ENCODE data around the gene TRIM25. TPM values are rescaled to one million over a fixed set of nuclear protein-coding genes. Genes with fewer than 3 reads are reported as not detected.

The TRIM25 gene
- total RNA-seq, 1 experiment from 2014 or later = 32.5 TPM

- Histone ChIP-seq H3K14ac (ENCODE audit: insufficient read depth, low read length) (no peak overlapping the region), H4K91ac (ENCODE audit: insufficient read length, low read depth, low read length) (no peak overlapping the region), H3K4ac (ENCODE audit: low read depth, low read length) (no peak overlapping the region), H3K9ac (ENCODE audit: extremely low read depth, insufficient read length, low read length) (no peak overlapping the region), H2BK20ac (ENCODE audit: low read depth, low read length, poor library complexity, severe bottlenecking) (no peak overlapping the region), H3K23ac (ENCODE audit: insufficient read length, low read depth, low read length) (no peak overlapping the region), H3K56ac (ENCODE audit: insufficient read length, low read depth, low read length) (no peak overlapping the region), H2BK15ac (ENCODE audit: low read depth, low read length) (no peak overlapping the region), H3K4me1 (ENCODE audit: insufficient read depth, low read length) (no peaks in the 10 kb centered on the region), H3K18ac (ENCODE audit: insufficient read length, low read depth, low read length) (no peak overlapping the region), H2BK12ac (ENCODE audit: insufficient read length, low read depth, low read length) (no peak overlapping the region), H2AK5ac (ENCODE audit: insufficient read length, low read length) (no peak overlapping the region), H3K27ac (ENCODE audit: insufficient read length, low read depth, low read length) (no peak overlapping the region), H2BK5ac (ENCODE audit: insufficient read length, low read length) (no peak overlapping the region), H3K9me3 (ENCODE audit: control insufficient read depth, low read depth, low read length) (no peaks in the 10 kb centered on the region), H3K79me1 (ENCODE audit: insufficient read depth, low read depth, low read length, poor library complexity, severe bottlenecking) (no peaks in the 10 kb centered on the region), H3K4me2 (ENCODE audit: insufficient read depth, insufficient read length, low read length) (no peak overlapping the region), H4K20me1 (ENCODE audit: control insufficient read depth, insufficient read depth, insufficient read length) (no peaks in the 10 kb centered on the region), H3T11ph (ENCODE audit: low read length) (no peak overlapping the region), H3K27me3 (ENCODE audit: insufficient read depth, low read length) (no peaks in the 10 kb centered on the region), H3K79me2 (ENCODE audit: insufficient read depth, low read length) (no peaks in the 10 kb centered on the region), H3K23me2 (ENCODE audit: insufficient read length, low read depth, low read length, poor library complexity, severe bottlenecking) (no peaks in the 10 kb centered on the region), H4K8ac (replicated peaks; ENCODE audit: insufficient read length, low read depth, low read length) (no peak overlapping the region), H4K5ac (ENCODE audit: insufficient read length, low read depth, low read length) (no peak overlapping the region), H2AFZ (ENCODE audit: low read length) (no peak overlapping the region), H2BK120ac (ENCODE audit: low read depth, low read length, poor library complexity, severe bottlenecking) (no peak overlapping the region)
- no peaks in the 10 kb centered on the region for H3K9me3 Mint-ChIP-seq
- WGBS (ENCODE audit: extremely low coverage, insufficient read length, low lambda C conversion rate) = no CpG with 5 or more reads among the region's 10 CpGs
- peaks cover 40 to 79% (median 75%) of the 10 kb centered on the region in 3 experiments; a peak in 6 of 7 replicates for H3K36me3 Mint-ChIP-seq (ENCODE audit: insufficient read depth in 1 of 3, low read depth in 3 of 3)
- no peaks in the 10 kb centered on the region for H3K27me3 Mint-ChIP-seq (ENCODE audit: low read depth)
- DNase-seq = no peak
- no peak overlapping the region for H3K27ac Mint-ChIP-seq
- H3K4me1 Mint-ChIP-seq = no peaks in the 10 kb centered on the region
- H3K4me3 Mint-ChIP-seq = no peak overlapping the region
- TF ChIP-seq CTCF (conservative IDR thresholded peaks at IDR 0.05) = no peak
These were observed 29.8 kb upstream of the TRIM25 start for GRCh38 chr17:56943505-56944125.

All from H9 (cell line).